HFF-Myc (cell line): ENCODE measurements around the gene VPS9D1.

ENCODE experiments used
- DNase-seq: peaks from one replicate; pipeline ENCODE4 v3.0.0-alpha.2; 2011; ENCODE audit warnings: low read depth; ENCODE audit errors: extremely low read depth
- H3K4me3 ChIP-seq: replicated peaks from 2 replicates; pipeline ENCODE4 v1.5.1; 2011; ENCODE audit warnings: low read depth, mild to moderate bottlenecking, control low read depth, low read length
- CTCF ChIP-seq: IDR thresholded peaks from 2 replicates; pipeline ENCODE4 v1.5.1; 2012; ENCODE audit warnings: mild to moderate bottlenecking, low read depth, low read length, control low read depth; ENCODE audit errors: missing control alignments

The VPS9D1 gene

DNA sequence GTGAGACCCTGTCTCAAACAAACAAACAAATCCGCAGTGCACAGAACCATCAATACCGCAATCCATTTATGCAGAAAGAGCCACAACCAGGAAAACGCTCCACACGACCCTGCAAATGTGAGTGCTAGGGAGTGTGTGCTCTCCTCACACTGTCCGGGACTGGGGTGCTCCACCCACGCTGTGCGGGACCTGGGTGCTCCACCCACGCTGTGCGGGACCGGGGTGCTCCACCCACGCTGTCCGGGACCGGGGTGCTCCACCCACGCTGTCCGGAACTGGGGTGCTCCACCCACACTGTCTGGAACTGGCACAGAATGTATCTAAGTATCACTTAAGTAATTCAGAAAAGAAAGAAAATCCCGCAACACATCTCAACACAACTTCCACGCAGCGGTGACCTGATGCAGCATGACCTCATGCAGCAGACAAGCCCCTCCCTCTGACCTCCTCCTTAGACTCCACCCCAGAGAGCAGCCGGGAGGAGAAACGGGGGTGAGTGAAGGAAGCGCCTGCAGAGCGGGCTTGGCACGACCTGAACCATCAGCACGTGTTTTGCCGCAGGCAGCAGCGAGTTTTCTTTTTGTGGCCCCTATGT, 39.1 kb upstream of the VPS9D1 start:
- no peak for TF ChIP-seq CTCF
- H3K4me3 ChIP-seq: no peak overlapping the region
- no peak for DNase-seq

GRCh38 chr16:89749637-89750036, 28.9 kb upstream of the VPS9D1 start:
- no peak for DNase-seq
- no peak overlapping the region for H3K4me3 ChIP-seq
- no peak for TF ChIP-seq CTCF

GRCh38 chr16:89748921-89749320, 28.2 kb upstream of the VPS9D1 start:
- no peak for DNase-seq
- no peak for TF ChIP-seq CTCF
- no peak overlapping the region for H3K4me3 ChIP-seq

DNA sequence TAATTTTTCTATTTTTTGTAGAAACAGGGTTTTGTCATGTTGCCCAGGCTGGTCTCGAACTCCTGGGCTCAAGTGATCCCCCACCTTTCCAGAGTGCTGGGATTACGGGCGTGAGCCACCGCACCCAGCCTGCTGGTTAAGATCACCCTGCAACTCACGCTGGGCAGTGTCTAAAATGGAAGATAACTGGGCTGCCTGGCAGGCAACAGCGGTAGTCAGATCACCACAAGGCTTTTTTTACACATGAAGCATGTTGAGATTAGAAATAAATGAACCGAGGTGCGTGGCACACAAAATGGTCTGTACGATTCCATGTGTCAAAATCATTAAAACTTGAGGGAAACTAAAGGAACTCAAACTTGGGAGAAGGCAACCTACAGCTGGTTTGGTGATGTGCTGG, 27.4 kb upstream of the VPS9D1 start:
- no peak for TF ChIP-seq CTCF
- H3K4me3 ChIP-seq: no peak overlapping the region
- DNase-seq: no peak

- no peak overlapping the region for H3K4me3 ChIP-seq
- DNase-seq: no peak
- no peak for TF ChIP-seq CTCF
These were observed 25.3 kb upstream of the VPS9D1 start for GRCh38 chr16:89746043-89746442.

- no peak for DNase-seq
- no peak overlapping the region for H3K4me3 ChIP-seq
- no peak for TF ChIP-seq CTCF
These were observed 24.1 kb upstream of the VPS9D1 start for GRCh38 chr16:89744813-89745212.

GRCh38 chr16:89742948-89743347, 22.2 kb upstream of the VPS9D1 start:
- no peak for TF ChIP-seq CTCF
- DNase-seq: no peak
- H3K4me3 ChIP-seq: no peak overlapping the region
